Muscle layer of colon (tissue), 2 donors: Measurements from ENCODE around the gene MAN2B2.
"Not testable (repeated sequence)": the region's sequence is repeated elsewhere in the genome, so short reads cannot be mapped to it uniquely, and the experiment has no call there.

Experiments
- H3K27ac ChIP-seq: one replicate; pipeline ENCODE4 v1.7.0; 2013; ENCODE audit warnings: low read depth, mild to moderate bottlenecking, low read length, moderate library complexity
- H3K27me3 ChIP-seq, 2 donors: one replicate each; pipeline ENCODE4 v1.7.0; 2013; ENCODE audit warnings: low read length in 2 of 2, mild to moderate bottlenecking in 2 of 2; ENCODE audit not compliant: insufficient read depth in 2 of 2, control insufficient read depth in 1 of 2
- H3K36me3 ChIP-seq: one replicate; pipeline ENCODE4 v1.7.0; 2013; ENCODE audit warnings: mild to moderate bottlenecking, low read length; ENCODE audit not compliant: insufficient read depth
- H3K4me1 ChIP-seq: one replicate; pipeline ENCODE4 v1.7.0; 2013; ENCODE audit warnings: mild to moderate bottlenecking, low read length; ENCODE audit not compliant: insufficient read depth
- H3K4me3 ChIP-seq, 2 donors: one replicate each; pipeline ENCODE4 v1.7.0; 2013; ENCODE audit warnings: low read length in 2 of 2, low read depth in 1 of 2, mild to moderate bottlenecking in 1 of 2, moderate library complexity in 1 of 2
- H3K9ac ChIP-seq: one replicate; pipeline ENCODE4 v1.7.0; 2013; ENCODE audit warnings: low read length
- H3K9me3 ChIP-seq: one replicate; pipeline ENCODE4 v1.7.0; 2013; ENCODE audit warnings: mild to moderate bottlenecking, low read length
- donor health status: abdominal sarcoma.
- donor health status: Adenocarcinoma of cecum.

The MAN2B2 gene

GRCh38 chr4:6620891-6621555, 46.0 kb downstream of the MAN2B2 start:
- no peaks in the 10 kb centered on the region for H3K4me1 ChIP-seq
- peaks cover 30% of the 10 kb centered on the region for H3K36me3 ChIP-seq
- no peak overlapping the region for H3K4me3 ChIP-seq
- no peak overlapping the region for H3K9ac ChIP-seq
- H3K27me3 ChIP-seq, result no peaks in the 10 kb centered on the region
- no peaks in the 10 kb centered on the region for H3K9me3 ChIP-seq
- no peak overlapping the region for H3K27ac ChIP-seq

DNA sequence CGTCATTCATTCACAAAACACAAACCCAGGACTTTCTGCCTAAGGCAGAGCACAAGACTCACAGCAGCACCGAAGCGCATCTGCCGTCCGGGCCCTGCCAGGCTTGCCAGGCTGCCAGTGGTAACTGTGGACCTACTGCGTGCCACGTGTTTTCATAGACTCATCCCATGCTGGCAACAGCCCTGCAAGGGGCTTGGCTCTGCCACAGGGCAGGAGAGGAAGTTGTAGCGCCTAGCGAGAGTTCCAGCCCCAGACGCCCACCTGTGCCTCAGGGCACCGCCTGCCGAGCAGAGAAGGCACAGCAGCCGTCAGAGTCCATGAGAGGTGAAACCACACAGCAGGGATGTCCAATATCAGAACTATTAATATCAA, 46.6 kb downstream of the MAN2B2 start:
- Histone ChIP-seq H3K4me1 (no peaks in the 10 kb centered on the region), H3K36me3 (peaks cover 24% of the 10 kb centered on the region), H3K4me3 (no peak overlapping the region), H3K9ac (no peak overlapping the region), H3K9me3 (no peaks in the 10 kb centered on the region), H3K27ac (no peak overlapping the region), H3K27me3 (no peaks in the 10 kb centered on the region)

DNA sequence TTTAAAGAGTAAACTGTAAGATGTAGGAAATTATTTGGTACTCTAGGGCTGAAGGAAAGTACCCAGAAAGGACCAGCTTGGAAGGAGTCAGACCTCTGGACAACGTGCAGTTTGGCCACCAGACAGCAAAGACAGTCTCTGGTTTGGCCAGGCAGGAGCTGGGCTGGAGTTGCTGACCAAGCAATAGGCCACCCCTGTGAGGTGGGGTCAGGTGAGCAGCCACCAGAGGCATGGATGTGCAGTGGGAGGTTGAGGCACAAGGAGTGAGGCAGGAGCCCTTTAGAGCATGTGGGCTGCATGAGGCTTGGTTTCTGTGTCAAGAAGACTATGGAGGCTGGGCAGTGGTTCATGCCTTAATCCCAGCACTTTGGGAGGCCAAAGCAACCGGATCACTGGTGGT, 47.8 kb downstream of the MAN2B2 start:
- no peak overlapping the region for H3K27ac ChIP-seq
- H3K4me1 ChIP-seq, result no peaks in the 10 kb centered on the region

GRCh38 chr4:6625256-6625655, 50.3 kb downstream of the MAN2B2 start:
- no peaks in the 10 kb centered on the region for H3K4me1 ChIP-seq
- H3K27me3 ChIP-seq, result no peaks in the 10 kb centered on the region
- peaks cover 9% of the 10 kb centered on the region for H3K36me3 ChIP-seq
- no peak overlapping the region for H3K9ac ChIP-seq
- H3K27ac ChIP-seq, result no peak overlapping the region
- no peak overlapping the region for H3K4me3 ChIP-seq
- no peaks in the 10 kb centered on the region for H3K9me3 ChIP-seq

More for the DNA sequence above, 47.8 kb downstream of the MAN2B2 start:
- no peaks in the 10 kb centered on the region for H3K27me3 ChIP-seq
- peaks cover 15% of the 10 kb centered on the region for H3K36me3 ChIP-seq
- no peak overlapping the region for H3K9ac ChIP-seq
- H3K4me3 ChIP-seq, result no peak overlapping the region
- H3K9me3 ChIP-seq, result no peaks in the 10 kb centered on the region

GRCh38 chr4:6626066-6626465, 51.1 kb downstream of the MAN2B2 start:
- Histone ChIP-seq H3K4me1 (no peaks in the 10 kb centered on the region), H3K4me3 (no peak overlapping the region), H3K27me3 (no peaks in the 10 kb centered on the region), H3K9ac (no peak overlapping the region), H3K36me3 (peaks cover under 1% of the 10 kb centered on the region), H3K27ac (no peak overlapping the region), H3K9me3 (no peaks in the 10 kb centered on the region)

- no peak overlapping the region for H3K9ac ChIP-seq
- no peak overlapping the region for H3K27ac ChIP-seq
- H3K36me3 ChIP-seq, result no peaks in the 10 kb centered on the region
- H3K9me3 ChIP-seq, result no peaks in the 10 kb centered on the region
- H3K27me3 ChIP-seq, result no peaks in the 10 kb centered on the region
- H3K4me3 ChIP-seq, result no peak overlapping the region
- no peaks in the 10 kb centered on the region for H3K4me1 ChIP-seq
Observed at GRCh38 chr4:6627832-6628231, 52.8 kb downstream of the MAN2B2 start.

DNA sequence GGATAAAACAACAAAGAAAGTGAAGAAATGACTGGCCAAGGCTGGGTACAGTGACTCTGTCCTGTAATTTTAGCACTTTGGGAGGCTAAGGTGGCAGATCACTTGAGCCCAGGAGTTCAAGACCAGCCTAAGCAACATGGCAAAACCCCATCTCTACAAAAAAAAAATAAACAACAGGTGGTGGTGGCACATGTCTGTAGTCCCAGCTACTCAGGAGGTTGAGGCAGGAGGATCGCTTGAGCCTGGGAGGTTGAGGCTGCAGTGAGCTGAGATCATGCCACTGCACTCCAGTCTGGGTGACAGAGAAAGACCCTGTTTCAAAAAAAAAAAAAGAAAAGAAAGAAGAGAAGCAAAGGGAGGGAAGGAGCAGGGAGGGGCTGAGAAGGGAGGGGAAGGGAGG, 53.5 kb downstream of the MAN2B2 start:
- H3K27ac ChIP-seq, H3K27me3 ChIP-seq, H3K4me3 ChIP-seq, H3K9me3 ChIP-seq, H3K36me3 ChIP-seq, H3K4me1 ChIP-seq, H3K9ac ChIP-seq: not testable (repeated sequence)

DNA sequence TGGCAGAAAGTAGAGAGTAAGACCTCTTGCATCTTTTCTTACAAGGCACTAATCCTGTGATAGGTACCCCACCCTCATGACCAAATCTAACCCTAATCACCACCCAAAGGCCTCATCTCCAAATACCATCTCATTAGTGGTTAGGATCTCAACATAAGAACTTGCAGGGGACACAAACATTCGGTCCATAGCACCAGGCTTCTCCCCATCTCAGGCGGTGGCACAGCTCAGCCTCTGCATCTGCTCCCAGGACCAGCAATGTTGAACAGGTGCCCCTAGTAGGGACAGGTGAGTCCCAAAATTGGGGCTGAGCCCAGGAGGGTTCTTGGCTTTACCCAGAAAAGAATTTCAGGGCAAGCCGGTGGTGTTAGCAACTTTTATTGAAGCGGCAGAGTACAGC, 57.1 kb downstream of the MAN2B2 start:
- Histone ChIP-seq H3K27ac (no peak overlapping the region), H3K36me3 (no peaks in the 10 kb centered on the region), H3K9me3 (no peaks in the 10 kb centered on the region), H3K9ac (no peak overlapping the region), H3K4me3 (no peak overlapping the region), H3K4me1 (no peaks in the 10 kb centered on the region), H3K27me3 (no peaks in the 10 kb centered on the region)

GRCh38 chr4:6633091-6633906, 58.3 kb downstream of the MAN2B2 start:
- Histone ChIP-seq H3K36me3 (no peaks in the 10 kb centered on the region), H3K9ac (no peak overlapping the region), H3K27me3 (no peaks in the 10 kb centered on the region), H3K4me1 (no peaks in the 10 kb centered on the region), H3K4me3 (no peak overlapping the region), H3K27ac (no peak overlapping the region), H3K9me3 (no peaks in the 10 kb centered on the region)

- Histone ChIP-seq H3K9me3 (no peaks in the 10 kb centered on the region), H3K4me1 (no peaks in the 10 kb centered on the region), H3K27ac (no peak overlapping the region), H3K27me3 (no peaks in the 10 kb centered on the region), H3K36me3 (no peaks in the 10 kb centered on the region), H3K9ac (no peak overlapping the region), H3K4me3 (no peak overlapping the region)
Observed at GRCh38 chr4:6634746-6635145, 59.8 kb downstream of the MAN2B2 start.

- Histone ChIP-seq H3K4me3 (no peak overlapping the region), H3K9me3 (no peaks in the 10 kb centered on the region), H3K27ac (no peak overlapping the region), H3K36me3 (peaks cover 25% of the 10 kb centered on the region), H3K9ac (no peak overlapping the region), H3K27me3 (no peaks in the 10 kb centered on the region), H3K4me1 (peaks cover 23% of the 10 kb centered on the region)
Observed at GRCh38 chr4:6639137-6639680, 64.2 kb downstream of the MAN2B2 start.
